ENCODE results near the gene CD320. TPM values are rescaled to one million over a fixed set of nuclear protein-coding genes. Genes with fewer than 3 reads are reported as not detected.

The CD320 gene
- polyA plus RNA-seq, 1 donor (not counting 4 experiments of a cell fraction or from before 2014, with no cell fraction given) = 14.1 TPM

DNA sequence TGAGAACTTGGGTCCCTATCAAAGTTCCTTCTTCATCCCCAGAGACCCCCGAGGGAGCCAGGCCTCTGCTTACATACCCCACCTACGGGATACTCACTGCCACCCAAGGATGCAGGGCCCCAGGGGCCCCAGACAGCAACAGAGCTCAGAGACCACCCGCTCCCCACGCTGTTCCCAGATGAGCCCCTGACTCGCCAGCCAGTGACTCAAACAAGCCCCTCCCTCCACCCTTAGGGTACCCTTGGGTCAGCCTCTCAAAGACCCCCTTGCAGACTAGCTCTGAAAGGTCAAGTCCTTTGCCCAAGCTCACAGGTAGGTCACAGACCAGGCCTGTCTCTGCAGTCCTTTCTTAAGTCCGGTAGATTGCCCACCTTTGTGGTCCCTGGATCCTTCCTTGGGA is 45.7 kb downstream of the CD320 start:
- no peaks in the 10 kb centered on the region for H3K9me3 ChIP-seq (ENCODE audit: control insufficient read depth, low read depth, low read length)
- FAIRE-seq (no peak), DNase-seq (ENCODE audit: low read depth, low spot score) (no peak)
- H3K4me2 ChIP-seq (ENCODE audit: control insufficient read depth, extremely low read depth, insufficient read depth, low read depth, low read length) = no peak overlapping the region
- no peak overlapping the region for H3K9ac ChIP-seq (ENCODE audit: control insufficient read depth, extremely low read depth, insufficient read depth, low read length)
- no peaks in the 10 kb centered on the region for H3K27me3 ChIP-seq (ENCODE audit: control insufficient read depth, extremely low read depth, insufficient read depth, low read length)
- no peaks in the 10 kb centered on the region for H4K20me1 ChIP-seq (ENCODE audit: control insufficient read depth, extremely low read depth, insufficient read depth, low read length)
- no peak overlapping the region for H2AFZ ChIP-seq (ENCODE audit: control insufficient read depth, low read length)
- no peak overlapping the region for H3K4me3 ChIP-seq (ENCODE audit: control insufficient read depth in 2 of 3, extremely low read depth in 1 of 3, insufficient read depth in 2 of 3, low read depth in 1 of 3, low read length in 3 of 3)
- H3K9me1 ChIP-seq (ENCODE audit: control insufficient read depth, extremely low read depth, insufficient read depth, low read length) = no peaks in the 10 kb centered on the region
- H3K36me3 ChIP-seq (ENCODE audit: control insufficient read depth in 2 of 2, extremely low read depth in 1 of 2, insufficient read depth in 2 of 2, low read length in 2 of 2) = no peaks in the 10 kb centered on the region
- dilution Hi-C loops (cut with MboI; ENCODE audit: extremely low pct_ligation_motif_present, low sequenced_read_pairs) = no loop called here
- no peak overlapping the region for H3K27ac ChIP-seq (ENCODE audit: control insufficient read depth, insufficient read depth, low read length)
- no peak for TF ChIP-seq CTCF (optimal IDR thresholded peaks at IDR 0.05 in 1 of 3, IDR thresholded peaks at IDR 0.05 in 1 of 3, conservative IDR thresholded peaks at IDR 0.05 in 1 of 3; ENCODE audit: extremely low read depth in 1 of 3, insufficient read depth in 2 of 3, low read length in 3 of 3)
- TF ChIP-seq EZH2 (IDR thresholded peaks at IDR 0.05; ENCODE audit: low read length) = no peak
- H3K4me1 ChIP-seq (ENCODE audit: control insufficient read depth, extremely low read depth, insufficient read depth, low read length) = no peaks in the 10 kb centered on the region
- no peaks in the 10 kb centered on the region for H3K79me2 ChIP-seq (ENCODE audit: control insufficient read depth, insufficient read depth, low read length)

DNA sequence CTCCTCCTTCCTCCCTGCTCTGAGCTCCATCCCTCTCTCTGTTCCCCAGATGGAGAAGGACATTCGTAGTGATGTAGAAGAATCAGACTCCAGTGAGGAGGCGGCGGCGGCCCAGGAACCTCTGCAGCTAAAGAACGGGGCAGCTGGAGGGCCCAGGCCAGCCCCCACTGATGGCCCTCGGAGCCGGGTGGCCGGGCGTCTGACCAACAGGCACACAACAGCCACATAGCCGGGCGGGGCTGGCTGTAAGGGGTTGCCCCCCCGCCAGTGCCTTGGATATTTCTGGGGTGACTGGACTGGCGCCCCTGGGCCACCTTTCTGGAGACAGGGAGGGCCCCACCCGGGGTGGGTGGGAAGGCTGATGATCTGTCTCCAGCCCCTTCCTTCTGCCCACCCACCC is 46.3 kb downstream of the CD320 start:
- no peaks in the 10 kb centered on the region for H4K20me1 ChIP-seq (ENCODE audit: control insufficient read depth, extremely low read depth, insufficient read depth, low read length)
- no peaks in the 10 kb centered on the region for H3K9me1 ChIP-seq (ENCODE audit: control insufficient read depth, extremely low read depth, insufficient read depth, low read length)
- no peaks in the 10 kb centered on the region for H3K4me1 ChIP-seq (ENCODE audit: control insufficient read depth, extremely low read depth, insufficient read depth, low read length)
- FAIRE-seq = no peak
- no peak for DNase-seq (ENCODE audit: low read depth, low spot score)
- no peaks in the 10 kb centered on the region for H3K79me2 ChIP-seq (ENCODE audit: control insufficient read depth, insufficient read depth, low read length)
- no peak overlapping the region for H2AFZ ChIP-seq (ENCODE audit: control insufficient read depth, low read length)
- H3K4me3 ChIP-seq (ENCODE audit: control insufficient read depth in 2 of 3, extremely low read depth in 1 of 3, insufficient read depth in 2 of 3, low read depth in 1 of 3, low read length in 3 of 3) = no peak overlapping the region
- H3K27me3 ChIP-seq (ENCODE audit: control insufficient read depth, extremely low read depth, insufficient read depth, low read length) = no peaks in the 10 kb centered on the region
- H3K4me2 ChIP-seq (ENCODE audit: control insufficient read depth, extremely low read depth, insufficient read depth, low read depth, low read length) = no peak overlapping the region
- no peaks in the 10 kb centered on the region for H3K36me3 ChIP-seq (ENCODE audit: control insufficient read depth in 2 of 2, extremely low read depth in 1 of 2, insufficient read depth in 2 of 2, low read length in 2 of 2)
- H3K27ac ChIP-seq (ENCODE audit: control insufficient read depth, insufficient read depth, low read length) = no peak overlapping the region
- H3K9me3 ChIP-seq (ENCODE audit: control insufficient read depth, low read depth, low read length) = no peaks in the 10 kb centered on the region
- dilution Hi-C loops (cut with MboI; ENCODE audit: extremely low pct_ligation_motif_present, low sequenced_read_pairs) = no loop called here
- H3K9ac ChIP-seq (ENCODE audit: control insufficient read depth, extremely low read depth, insufficient read depth, low read length) = no peak overlapping the region
- TF ChIP-seq EZH2 (IDR thresholded peaks at IDR 0.05; ENCODE audit: low read length) = no peak
- no peak for TF ChIP-seq CTCF (optimal IDR thresholded peaks at IDR 0.05 in 1 of 3, IDR thresholded peaks at IDR 0.05 in 1 of 3, conservative IDR thresholded peaks at IDR 0.05 in 1 of 3; ENCODE audit: extremely low read depth in 1 of 3, insufficient read depth in 2 of 3, low read length in 3 of 3)

Measured in keratinocyte (primary cell).